SU-DHL-6 (cell line): Measurements from ENCODE around the gene SYNJ2.

Experiments used
- EZH2phosphoT487 ChIP-seq: fragments of 200-600 bp; sonication (generic), shearing (Covaris generic); conservative IDR thresholded peaks from 2 replicates; pipeline ENCODE4 v1.6.1; 2018; ENCODE audit warnings: mild to moderate bottlenecking, antibody characterized with exemption, low read length, moderate library complexity, mixed read lengths
- TF ChIP-seq, protein P1 (sequence below): fragments of 200-600 bp; sonication (generic); IDR thresholded peaks from one replicate; pipeline ENCODE4 v1.5.1; 2017; ENCODE audit warnings: antibody characterized with exemption, mild to moderate bottlenecking, low read length, moderate library complexity; ENCODE audit not compliant: insufficient read depth, poor library complexity, severe bottlenecking

DNA sequence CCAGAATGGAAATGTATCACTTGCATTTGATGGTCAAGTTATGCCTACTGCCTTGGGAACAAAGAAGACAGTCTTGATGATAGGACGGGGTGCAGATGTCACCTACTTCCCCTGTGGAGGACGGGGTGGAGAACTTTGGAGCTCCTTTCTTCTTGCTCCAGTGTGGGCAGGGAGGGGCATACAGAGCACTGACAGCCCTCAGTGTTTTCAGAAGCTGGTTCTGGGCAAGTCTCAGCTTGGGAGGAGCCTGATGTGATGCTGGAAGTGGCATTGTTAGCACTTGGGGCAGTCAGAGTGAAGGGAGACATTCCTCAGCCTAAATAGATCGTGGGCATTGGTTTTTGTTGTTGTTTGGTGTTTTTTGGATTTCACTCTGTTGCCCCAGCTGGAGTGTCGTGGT lies 59.7 kb downstream of the SYNJ2 start:
- TF ChIP-seq, protein P1, sequence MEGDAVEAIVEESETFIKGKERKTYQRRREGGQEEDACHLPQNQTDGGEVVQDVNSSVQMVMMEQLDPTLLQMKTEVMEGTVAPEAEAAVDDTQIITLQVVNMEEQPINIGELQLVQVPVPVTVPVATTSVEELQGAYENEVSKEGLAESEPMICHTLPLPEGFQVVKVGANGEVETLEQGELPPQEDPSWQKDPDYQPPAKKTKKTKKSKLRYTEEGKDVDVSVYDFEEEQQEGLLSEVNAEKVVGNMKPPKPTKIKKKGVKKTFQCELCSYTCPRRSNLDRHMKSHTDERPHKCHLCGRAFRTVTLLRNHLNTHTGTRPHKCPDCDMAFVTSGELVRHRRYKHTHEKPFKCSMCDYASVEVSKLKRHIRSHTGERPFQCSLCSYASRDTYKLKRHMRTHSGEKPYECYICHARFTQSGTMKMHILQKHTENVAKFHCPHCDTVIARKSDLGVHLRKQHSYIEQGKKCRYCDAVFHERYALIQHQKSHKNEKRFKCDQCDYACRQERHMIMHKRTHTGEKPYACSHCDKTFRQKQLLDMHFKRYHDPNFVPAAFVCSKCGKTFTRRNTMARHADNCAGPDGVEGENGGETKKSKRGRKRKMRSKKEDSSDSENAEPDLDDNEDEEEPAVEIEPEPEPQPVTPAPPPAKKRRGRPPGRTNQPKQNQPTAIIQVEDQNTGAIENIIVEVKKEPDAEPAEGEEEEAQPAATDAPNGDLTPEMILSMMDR, result no peak
- TF ChIP-seq EZH2phosphoT487, result no peak
